GM12878 (cell line): ENCODE measurements around the gene PCDHGC3. TPM values are rescaled to one million over a fixed set of nuclear protein-coding genes. Genes with fewer than 3 reads are reported as not detected.

Source experiments
- ATAC-seq: fragments of 200-7000 bp; cut with Tn5 transposase; 3 replicates; pipeline ENCODE4 v1.9.1; 2020; ENCODE audit warnings: mild to moderate bottlenecking, moderate library complexity
- BruUV-seq: library from RNA; stranded (reverse); fragments of 400-500 nt; replicated peaks from 2 replicates; lab custom pipeline; 2021; lab: Mats Ljungman, UMichigan
- CTCF ChIA-PET: fragments of 300-600 bp; sonication (Branson Sonifier 250); formaldehyde crosslinking; extraction: SDS; loops from one replicate; lab custom pipeline; 2021; ENCODE audit warnings: inconsistent platforms; lab: Yijun Ruan, JAX
- POLR2A ChIA-PET: fragments of 350-600 bp; formaldehyde crosslinking; extraction: SDS; loops from one replicate; lab custom pipeline; 2021; ENCODE audit warnings: inconsistent platforms; lab: Charles Lee
- RAD21 ChIA-PET: fragments of 300-600 bp; sonication (Branson Sonifier 250); formaldehyde crosslinking; loops from one replicate; lab custom pipeline; 2023; ENCODE audit warnings: antibody characterized with exemption; ENCODE audit not compliant: unreplicated experiment; lab: Charles Lee
- SMC1A ChIA-PET: fragments of 300-600 bp; sonication (Branson Sonifier 250); formaldehyde crosslinking; loops from one replicate; lab custom pipeline; 2023; ENCODE audit not compliant: unreplicated experiment, uncharacterized antibody; lab: Charles Lee
- DNase-seq: peaks from one replicate; pipeline ENCODE4 v3.0.0-alpha.2; 2011; ENCODE audit warnings: low read depth, low spot score
- FAIRE-seq: peaks from 3 replicates; lab custom pipeline; 2011; peaks lifted over from hg19 to GRCh38; lab: Jason Lieb, UNC
- H2AFZ ChIP-seq: 2 replicates; pipeline ENCODE4 v1.6.0; 2011; ENCODE audit warnings: low read depth, low read length, control low read depth; ENCODE audit not compliant: control insufficient read depth
- H3K27ac ChIP-seq: 2 replicates; pipeline ENCODE4 v1.5.1; 2011; ENCODE audit warnings: control low read depth; ENCODE audit not compliant: control insufficient read depth, insufficient read depth
- H3K27me3 ChIP-seq, 2 experiments: replicated peaks in 1 of 2; 2 replicates each; pipeline versions ENCODE4 v1.6.0 to v1.6.1; 2011; ENCODE audit warnings: low read length in 1 of 2; ENCODE audit not compliant: control insufficient read depth in 2 of 2, insufficient read depth in 2 of 2
- H3K36me3 ChIP-seq, 2 experiments: 2 replicates each; pipeline ENCODE4 v1.5.1; 2011; ENCODE audit warnings: low read length in 1 of 2; ENCODE audit not compliant: control insufficient read depth in 2 of 2, insufficient read depth in 2 of 2
- H3K4me1 ChIP-seq: 2 replicates; pipeline ENCODE4 v1.6.1; 2011; ENCODE audit warnings: mild to moderate bottlenecking, low read length, moderate library complexity, mixed read lengths; ENCODE audit not compliant: control insufficient read depth, insufficient read depth
- H3K4me2 ChIP-seq: 2 replicates; pipeline ENCODE4 v1.6.0; 2011; ENCODE audit warnings: control low read depth; ENCODE audit not compliant: control insufficient read depth, insufficient read depth
- H3K4me3 ChIP-seq: fragments of 200-600 bp; sonication (generic); 2 replicates; pipeline ENCODE4 v1.5.1; 2016
- H3K79me2 ChIP-seq: 2 replicates; pipeline ENCODE4 v1.6.0; 2011; ENCODE audit warnings: low read length; ENCODE audit not compliant: control insufficient read depth, insufficient read depth
- H3K9ac ChIP-seq: 2 replicates; pipeline ENCODE4 v1.8.0; 2011; ENCODE audit warnings: low read length, control low read depth, mixed read lengths; ENCODE audit not compliant: control insufficient read depth, insufficient read depth
- H3K9me3 ChIP-seq: replicated peaks from 3 replicates; pipeline ENCODE4 v1.5.1; 2011; ENCODE audit warnings: mild to moderate bottlenecking, low read length; ENCODE audit not compliant: control insufficient read depth, insufficient read depth
- H4K20me1 ChIP-seq: 2 replicates; pipeline ENCODE4 v1.6.0; 2011; ENCODE audit not compliant: control insufficient read depth, insufficient read depth
- BACH1 ChIP-seq: fragments of 450-650 bp; IDR thresholded peaks from 2 replicates; pipeline ENCODE4 v1.6.1; 2017; ENCODE audit warnings: mild to moderate bottlenecking, borderline replicate concordance
- CTCF ChIP-seq, 3 experiments: IDR thresholded peaks in 2 of 3; conservative IDR thresholded peaks in 1 of 3; 2 replicates each; pipeline ENCODE4 v1.5.1; 2011; ENCODE audit warnings: low read depth in 3 of 3, low read length in 3 of 3, mild to moderate bottlenecking in 3 of 3, control low read depth in 2 of 3, moderate library complexity in 2 of 3, inconsistent platforms in 1 of 3, mixed read lengths in 1 of 3; ENCODE audit not compliant: control insufficient read depth in 2 of 3, insufficient read depth in 1 of 3; ENCODE audit errors: extremely low read depth in 1 of 3
- HSF1 ChIP-seq: fragments of 150-350 bp; IDR thresholded peaks from 2 replicates; pipeline ENCODE4 v1.6.1; 2014; ENCODE audit warnings: mild to moderate bottlenecking, low read depth, low read length
- IRF3 ChIP-seq: fragments of 450-650 bp; IDR thresholded peaks from 2 replicates; pipeline ENCODE4 v1.6.1; 2014; ENCODE audit warnings: mild to moderate bottlenecking
- MTA3 ChIP-seq: IDR thresholded peaks from 2 replicates; pipeline ENCODE4 v1.6.1; 2012; ENCODE audit warnings: low read length, inconsistent platforms, borderline replicate concordance
- NRF1 ChIP-seq: conservative IDR thresholded peaks from 2 replicates; pipeline ENCODE4 v1.6.1; 2011; ENCODE audit warnings: mild to moderate bottlenecking, low read depth, low read length, improper control_type of control experiment
- STAT3 ChIP-seq: IDR thresholded peaks from 2 replicates; pipeline ENCODE4 v1.6.1; 2011; ENCODE audit warnings: low read depth, low read length, improper control_type of control experiment
- WGBS: methylation state at CpG from one replicate; pipeline ENCODE4 v1.1.6; 2016; ENCODE audit warnings: low lambda C conversion rate; ENCODE audit not compliant: insufficient replicate concordance, insufficient coverage; ENCODE audit errors: missing lambda C conversion rate; 5-methylcytosine and 5-hydroxymethylcytosine counted together
- in situ Hi-C: fragments of 300-500 bp; cut with MboI; formaldehyde crosslinking; loops from 9 replicates; pipeline ENCODE4 v1.14.3; 2018; ENCODE audit warnings: mixed read lengths
- intact Hi-C: fragments of 100-400 bp; cut with micrococcal nuclease; formaldehyde crosslinking; loops from one replicate; pipeline ENCODE4 v1.14.2; 2022; ENCODE audit not compliant: unreplicated experiment
- polyA plus RNA-seq, 11 experiments: library from polyadenylated mRNA; depleted of rRNA in 4 of 11; unstranded in 6 of 11; stranded (reverse) in 5 of 11; fragments of >200 nt; fragmentation: Nextera tagmentation in 4 of 11; fragmentation: Illumina TruSeq in 1 of 11; extraction: Ambion mirVana in 4 of 11; extraction: Trizol in 1 of 11; gene quantifications; 1 replicate in 1 of 11; 2 replicates in 10 of 11; pipeline versions ENCODE4 v1.2.1 to v1.2.3, GENCODE V29; 2011 to 2016; ENCODE audit warnings: inconsistent platforms in 2 of 11, missing spikeins in 2 of 11, low read depth in 1 of 11
- total RNA-seq, 4 experiments: library from RNA; depleted of rRNA in 3 of 4; stranded (reverse); fragments of >200 nt in 3 of 4; fragmentation: Illumina TruSeq in 1 of 4; extraction: Trizol in 1 of 4; gene quantifications; 2 replicates each; pipeline versions ENCODE4 v1.2.1 to v1.2.3, GENCODE V29; 2013 to 2021
- TF ChIP-seq, protein P1 (sequence below): fragments of 450-650 bp; IDR thresholded peaks from 2 replicates; pipeline ENCODE4 v1.6.1; 2017; ENCODE audit warnings: low read depth, mild to moderate bottlenecking, moderate library complexity

The PCDHGC3 gene
- total and polyA plus RNA-seq, 10 of the 15 experiments (the other 5 are each of a cell fraction or from before 2014, with no cell fraction given): 0.53 to 22.1 (median 12.0) TPM

DNA sequence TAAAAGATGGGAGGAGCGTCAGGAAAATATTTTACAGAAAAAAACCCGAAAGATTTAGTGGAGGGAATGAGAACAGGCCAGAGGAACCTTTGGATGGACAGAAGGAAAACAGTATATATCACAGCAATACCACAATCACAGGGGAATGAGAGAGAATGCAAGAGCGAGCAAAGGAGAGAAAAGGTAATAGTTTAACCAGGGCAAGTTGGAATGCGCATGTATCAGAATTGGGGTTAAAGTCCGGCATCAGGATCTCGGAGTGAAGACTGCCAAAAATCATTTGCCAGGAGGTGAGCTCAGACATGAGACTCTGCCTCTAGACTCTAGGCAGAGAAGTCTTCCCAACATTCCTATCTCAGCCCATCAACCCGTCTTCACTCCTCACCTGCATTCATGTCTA, 49.9 kb downstream of the PCDHGC3 start (continued):
- no peak for TF ChIP-seq IRF3
- no peak for TF ChIP-seq STAT3
- no peak for TF ChIP-seq MTA3
- no peak for TF ChIP-seq CTCF (IDR thresholded peaks at IDR 0.05 in 2 of 3, conservative IDR thresholded peaks at IDR 0.05 in 1 of 3; ENCODE audit: control insufficient read depth in 2 of 3, extremely low read depth in 1 of 3, insufficient read depth in 1 of 3, low read depth in 3 of 3, low read length in 3 of 3)
- TF ChIP-seq, all 136 proteins: peak for 0

DNA sequence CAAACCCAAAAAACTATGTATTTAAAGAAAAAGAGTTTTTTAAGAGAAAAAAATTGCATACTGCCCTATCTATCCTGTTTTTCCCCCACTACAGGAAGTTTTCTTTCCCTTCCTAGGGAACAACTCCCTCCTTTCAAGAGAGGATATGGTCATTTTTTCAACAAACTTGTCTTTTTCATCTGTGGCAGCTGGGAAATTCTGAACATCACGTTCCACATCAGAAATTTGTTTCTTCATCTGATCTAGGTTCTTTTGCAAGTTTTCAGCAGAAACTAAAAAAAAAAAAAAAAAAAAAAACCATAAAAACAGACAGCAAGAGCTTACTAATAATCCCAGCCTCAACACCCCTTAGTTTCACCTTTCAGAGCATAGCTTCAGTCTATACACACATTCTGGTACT, 51.7 kb downstream of the PCDHGC3 start:
- RAD21 ChIA-PET: interaction anchor here (0.6 to 6.1 kb wide), 5 partner anchors 16 to 112 kb away, joined by 3 to 54 read pairs (median 9); partner anchors contain the start of gene PCDHGC3
- Histone ChIP-seq H3K36me3 (peaks cover 14 to 40% of the 10 kb centered on the region in 2 experiments), H3K9me3 (no peaks in the 10 kb centered on the region), H3K27ac (no peak overlapping the region), H2AFZ (no peak overlapping the region), H4K20me1 (no peaks in the 10 kb centered on the region), H3K4me3 (no peak overlapping the region), H3K27me3 (no peaks in the 10 kb centered on the region), H3K9ac (no peak overlapping the region), H3K79me2 (no peaks in the 10 kb centered on the region), H3K4me1 (peaks cover 43% of the 10 kb centered on the region), H3K4me2 (no peak overlapping the region)
- DNase-seq (no peak), FAIRE-seq (no peak), ATAC-seq (no peak)
- SMC1A ChIA-PET: interaction anchor here (1.8 to 13.7 kb wide), 6 partner anchors 10 to 97 kb away, joined by 5 to 176 read pairs (median 14); partner anchors contain the start of genes PCDHGA12 and PCDHGC3
- WGBS: 60% methylated on average over 1 of the region's 1 CpG
- no TSS peak for BruUV-seq
- in situ Hi-C loops (loop anchor here (5.0 kb wide), 1 partner anchor 50 kb away; the partner anchor contains the start of gene PCDHGC3), intact Hi-C loops (no loop called here)
- TF ChIP-seq BACH1 (no peak), HSF1 (no peak), NRF1 (no peak)
- TF ChIP-seq, protein P1, sequence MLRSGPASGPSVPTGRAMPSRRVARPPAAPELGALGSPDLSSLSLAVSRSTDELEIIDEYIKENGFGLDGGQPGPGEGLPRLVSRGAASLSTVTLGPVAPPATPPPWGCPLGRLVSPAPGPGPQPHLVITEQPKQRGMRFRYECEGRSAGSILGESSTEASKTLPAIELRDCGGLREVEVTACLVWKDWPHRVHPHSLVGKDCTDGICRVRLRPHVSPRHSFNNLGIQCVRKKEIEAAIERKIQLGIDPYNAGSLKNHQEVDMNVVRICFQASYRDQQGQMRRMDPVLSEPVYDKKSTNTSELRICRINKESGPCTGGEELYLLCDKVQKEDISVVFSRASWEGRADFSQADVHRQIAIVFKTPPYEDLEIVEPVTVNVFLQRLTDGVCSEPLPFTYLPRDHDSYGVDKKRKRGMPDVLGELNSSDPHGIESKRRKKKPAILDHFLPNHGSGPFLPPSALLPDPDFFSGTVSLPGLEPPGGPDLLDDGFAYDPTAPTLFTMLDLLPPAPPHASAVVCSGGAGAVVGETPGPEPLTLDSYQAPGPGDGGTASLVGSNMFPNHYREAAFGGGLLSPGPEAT: no peak
- POLR2A ChIA-PET: interaction anchor here (0.6 to 0.7 kb wide), 5 partner anchors 13 to 1295 kb away, joined by 3 to 5 read pairs (median 4); partner anchors contain the start of gene RELL2
- CTCF ChIA-PET: interaction anchor here (1.0 to 11.2 kb wide), 11 partner anchors 10 to 115 kb away, joined by 3 to 194 read pairs (median 16); partner anchors contain the start of genes PCDHGA10, PCDHGA11, PCDHGB7 and PCDHGC3
